Measurements from ENCODE around the gene PDE8B.

The PDE8B gene

DNA sequence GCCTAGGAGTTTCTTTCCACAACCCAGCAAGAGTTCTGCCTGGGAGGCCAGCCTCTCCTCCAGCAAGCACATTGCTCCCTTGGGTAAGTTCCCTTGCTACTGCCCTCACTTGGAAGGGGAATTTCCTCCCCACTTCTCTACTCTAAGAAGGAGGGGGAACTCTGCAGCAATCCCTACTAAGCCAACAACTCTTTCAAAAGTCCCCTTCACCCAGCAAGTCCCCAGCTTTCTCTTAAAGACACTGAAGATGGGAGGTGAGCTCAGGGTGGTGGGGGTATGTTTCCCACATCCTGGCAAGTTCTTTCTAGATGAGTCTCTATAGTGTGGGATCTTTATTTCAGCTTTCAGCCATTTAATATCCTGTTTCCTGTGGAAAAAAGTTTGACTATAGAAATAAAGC is 49.0 kb downstream of the PDE8B start (continued):
- TF ChIP-seq ISL1 (CRISPR knock-in tag; IDR thresholded peaks at IDR 0.05) (no peak), ZFP3 (CRISPR knock-in tag; IDR thresholded peaks at IDR 0.05) (no peak)

DNA sequence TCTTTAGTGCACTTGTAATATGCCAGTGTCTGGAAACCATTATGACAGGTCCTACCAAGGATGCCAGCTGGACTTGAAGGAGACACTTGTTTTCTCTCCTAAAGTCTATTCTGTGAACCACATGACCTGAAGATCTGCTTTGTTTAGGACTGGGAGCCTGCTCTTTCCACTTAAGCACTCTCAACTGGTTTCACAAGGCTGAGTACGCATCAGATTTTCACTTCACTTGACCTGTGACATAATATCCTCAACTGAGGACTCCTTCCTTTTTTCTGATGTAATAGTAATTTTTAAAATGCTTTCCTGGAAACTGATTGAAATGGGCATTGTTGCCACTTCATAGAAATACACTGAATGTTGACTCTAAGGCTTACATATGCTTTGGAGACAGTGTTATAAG is 52.2 kb downstream of the PDE8B start:
- TF ChIP-seq ESRRG (CRISPR knock-in tag; IDR thresholded peaks at IDR 0.05) (no peak), CSDC2 (CRISPR knock-in tag; IDR thresholded peaks at IDR 0.05) (no peak)
- no peak for ATAC-seq

DNA sequence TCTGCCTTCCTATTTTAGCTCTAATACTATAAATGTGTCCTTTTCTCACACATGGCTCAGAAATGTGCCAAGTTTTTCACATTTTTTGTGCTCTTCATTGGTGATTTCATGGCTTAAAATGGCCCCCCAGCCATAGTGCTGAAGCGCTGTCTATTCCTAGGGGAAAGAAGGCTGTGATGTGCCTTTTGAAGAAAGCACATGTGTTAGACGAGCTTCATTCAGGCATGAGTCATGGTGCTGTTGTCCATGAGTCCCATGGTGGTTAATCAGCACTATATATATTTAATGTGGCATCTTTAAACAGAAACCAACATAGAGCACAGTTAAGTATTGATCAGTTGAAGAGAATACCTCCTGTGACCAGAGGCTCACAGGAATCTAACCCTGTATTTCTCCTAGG is 55.8 kb downstream of the PDE8B start:
- ATAC-seq: no peak
- no peak for TF ChIP-seq ESRRG (CRISPR knock-in tag; IDR thresholded peaks at IDR 0.05)
- no peak for TF ChIP-seq PPARA (CRISPR knock-in tag; IDR thresholded peaks at IDR 0.05; ENCODE audit: borderline replicate concordance)
- no peak for TF ChIP-seq TOX (CRISPR knock-in tag; IDR thresholded peaks at IDR 0.05; ENCODE audit: borderline replicate concordance)
- TF ChIP-seq, protein P1, sequence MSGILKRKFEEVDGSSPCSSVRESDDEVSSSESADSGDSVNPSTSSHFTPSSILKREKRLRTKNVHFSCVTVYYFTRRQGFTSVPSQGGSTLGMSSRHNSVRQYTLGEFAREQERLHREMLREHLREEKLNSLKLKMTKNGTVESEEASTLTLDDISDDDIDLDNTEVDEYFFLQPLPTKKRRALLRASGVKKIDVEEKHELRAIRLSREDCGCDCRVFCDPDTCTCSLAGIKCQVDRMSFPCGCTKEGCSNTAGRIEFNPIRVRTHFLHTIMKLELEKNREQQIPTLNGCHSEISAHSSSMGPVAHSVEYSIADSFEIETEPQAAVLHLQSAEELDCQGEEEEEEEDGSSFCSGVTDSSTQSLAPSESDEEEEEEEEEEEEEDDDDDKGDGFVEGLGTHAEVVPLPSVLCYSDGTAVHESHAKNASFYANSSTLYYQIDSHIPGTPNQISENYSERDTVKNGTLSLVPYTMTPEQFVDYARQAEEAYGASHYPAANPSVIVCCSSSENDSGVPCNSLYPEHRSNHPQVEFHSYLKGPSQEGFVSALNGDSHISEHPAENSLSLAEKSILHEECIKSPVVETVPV (CRISPR knock-in tag; IDR thresholded peaks at IDR 0.05): no peak
- TF ChIP-seq, protein P2, sequence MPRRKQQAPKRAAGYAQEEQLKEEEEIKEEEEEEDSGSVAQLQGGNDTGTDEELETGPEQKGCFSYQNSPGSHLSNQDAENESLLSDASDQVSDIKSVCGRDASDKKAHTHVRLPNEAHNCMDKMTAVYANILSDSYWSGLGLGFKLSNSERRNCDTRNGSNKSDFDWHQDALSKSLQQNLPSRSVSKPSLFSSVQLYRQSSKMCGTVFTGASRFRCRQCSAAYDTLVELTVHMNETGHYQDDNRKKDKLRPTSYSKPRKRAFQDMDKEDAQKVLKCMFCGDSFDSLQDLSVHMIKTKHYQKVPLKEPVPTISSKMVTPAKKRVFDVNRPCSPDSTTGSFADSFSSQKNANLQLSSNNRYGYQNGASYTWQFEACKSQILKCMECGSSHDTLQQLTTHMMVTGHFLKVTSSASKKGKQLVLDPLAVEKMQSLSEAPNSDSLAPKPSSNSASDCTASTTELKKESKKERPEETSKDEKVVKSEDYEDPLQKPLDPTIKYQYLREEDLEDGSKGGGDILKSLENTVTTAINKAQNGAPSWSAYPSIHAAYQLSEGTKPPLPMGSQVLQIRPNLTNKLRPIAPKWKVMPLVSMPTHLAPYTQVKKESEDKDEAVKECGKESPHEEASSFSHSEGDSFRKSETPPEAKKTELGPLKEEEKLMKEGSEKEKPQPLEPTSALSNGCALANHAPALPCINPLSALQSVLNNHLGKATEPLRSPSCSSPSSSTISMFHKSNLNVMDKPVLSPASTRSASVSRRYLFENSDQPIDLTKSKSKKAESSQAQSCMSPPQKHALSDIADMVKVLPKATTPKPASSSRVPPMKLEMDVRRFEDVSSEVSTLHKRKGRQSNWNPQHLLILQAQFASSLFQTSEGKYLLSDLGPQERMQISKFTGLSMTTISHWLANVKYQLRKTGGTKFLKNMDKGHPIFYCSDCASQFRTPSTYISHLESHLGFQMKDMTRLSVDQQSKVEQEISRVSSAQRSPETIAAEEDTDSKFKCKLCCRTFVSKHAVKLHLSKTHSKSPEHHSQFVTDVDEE (CRISPR knock-in tag; IDR thresholded peaks at IDR 0.05): no peak
- TF ChIP-seq BACH2 (CRISPR knock-in tag; IDR thresholded peaks at IDR 0.05; ENCODE audit: borderline replicate concordance): no peak
- TF ChIP-seq TCF4 (CRISPR knock-in tag; IDR thresholded peaks at IDR 0.05; ENCODE audit: borderline replicate concordance): no peak
- no peak for TF ChIP-seq ZNF70 (CRISPR knock-in tag; IDR thresholded peaks at IDR 0.05)
- TF ChIP-seq CSDC2 (CRISPR knock-in tag; IDR thresholded peaks at IDR 0.05): no peak
- TF ChIP-seq ZFP3 (CRISPR knock-in tag; IDR thresholded peaks at IDR 0.05): no peak
- TF ChIP-seq ISL1 (CRISPR knock-in tag; IDR thresholded peaks at IDR 0.05): no peak
- TF ChIP-seq ZFP30 (CRISPR knock-in tag; IDR thresholded peaks at IDR 0.05): no peak
- TF ChIP-seq OSR1 (CRISPR knock-in tag; IDR thresholded peaks at IDR 0.05): no peak
- TF ChIP-seq, protein P3, sequence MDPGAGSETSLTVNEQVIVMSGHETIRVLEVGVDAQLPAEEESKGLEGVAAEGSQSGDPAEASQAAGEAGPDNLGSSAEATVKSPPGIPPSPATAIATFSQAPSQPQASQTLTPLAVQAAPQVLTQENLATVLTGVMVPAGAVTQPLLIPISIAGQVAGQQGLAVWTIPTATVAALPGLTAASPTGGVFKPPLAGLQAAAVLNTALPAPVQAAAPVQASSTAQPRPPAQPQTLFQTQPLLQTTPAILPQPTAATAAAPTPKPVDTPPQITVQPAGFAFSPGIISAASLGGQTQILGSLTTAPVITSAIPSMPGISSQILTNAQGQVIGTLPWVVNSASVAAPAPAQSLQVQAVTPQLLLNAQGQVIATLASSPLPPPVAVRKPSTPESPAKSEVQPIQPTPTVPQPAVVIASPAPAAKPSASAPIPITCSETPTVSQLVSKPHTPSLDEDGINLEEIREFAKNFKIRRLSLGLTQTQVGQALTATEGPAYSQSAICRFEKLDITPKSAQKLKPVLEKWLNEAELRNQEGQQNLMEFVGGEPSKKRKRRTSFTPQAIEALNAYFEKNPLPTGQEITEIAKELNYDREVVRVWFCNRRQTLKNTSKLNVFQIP (CRISPR knock-in tag; IDR thresholded peaks at IDR 0.05; ENCODE audit: borderline replicate concordance, low read depth): no peak
- no peak for TF ChIP-seq PATZ1 (CRISPR knock-in tag; IDR thresholded peaks at IDR 0.05; ENCODE audit: borderline replicate concordance)
- TF ChIP-seq RARB (CRISPR knock-in tag; IDR thresholded peaks at IDR 0.05): no peak
- TF ChIP-seq SNAI2 (CRISPR knock-in tag; IDR thresholded peaks at IDR 0.05): no peak
- TF ChIP-seq ZNF8 (CRISPR knock-in tag; IDR thresholded peaks at IDR 0.05): no peak
- TF ChIP-seq ZNF565 (CRISPR knock-in tag; conservative IDR thresholded peaks at IDR 0.05; ENCODE audit: low read depth): no peak
- no peak for TF ChIP-seq ARNTL (CRISPR knock-in tag; IDR thresholded peaks at IDR 0.05; ENCODE audit: borderline replicate concordance, low read depth)

- TF ChIP-seq ZNF8 (CRISPR knock-in tag; IDR thresholded peaks at IDR 0.05): no peak
- TF ChIP-seq CREB5 (CRISPR knock-in tag; IDR thresholded peaks at IDR 0.05; ENCODE audit: low read depth): no peak
- no peak for TF ChIP-seq TCF4 (CRISPR knock-in tag; IDR thresholded peaks at IDR 0.05; ENCODE audit: borderline replicate concordance)
- TF ChIP-seq BACH2 (CRISPR knock-in tag; IDR thresholded peaks at IDR 0.05; ENCODE audit: borderline replicate concordance): no peak
- TF ChIP-seq ZNF565 (CRISPR knock-in tag; conservative IDR thresholded peaks at IDR 0.05; ENCODE audit: low read depth): no peak
- TF ChIP-seq OSR1 (CRISPR knock-in tag; IDR thresholded peaks at IDR 0.05): no peak
- TF ChIP-seq, protein P3 (CRISPR knock-in tag; IDR thresholded peaks at IDR 0.05; ENCODE audit: borderline replicate concordance, low read depth): no peak
- TF ChIP-seq ZFP3 (CRISPR knock-in tag; IDR thresholded peaks at IDR 0.05): no peak
- TF ChIP-seq RARB (CRISPR knock-in tag; IDR thresholded peaks at IDR 0.05): no peak
- no peak for TF ChIP-seq ARNTL (CRISPR knock-in tag; IDR thresholded peaks at IDR 0.05; ENCODE audit: borderline replicate concordance, low read depth)
- no peak for TF ChIP-seq ZC3H10 (CRISPR knock-in tag; IDR thresholded peaks at IDR 0.05)
- no peak for TF ChIP-seq PPARA (CRISPR knock-in tag; IDR thresholded peaks at IDR 0.05; ENCODE audit: borderline replicate concordance)
- TF ChIP-seq SNAI2 (CRISPR knock-in tag; IDR thresholded peaks at IDR 0.05): no peak
- TF ChIP-seq, protein P2 (CRISPR knock-in tag; IDR thresholded peaks at IDR 0.05): no peak
- ATAC-seq: no peak
Observed at GRCh38 chr5:77267496-77267895, 57.0 kb downstream of the PDE8B start.
